Vagina (tissue), 2 donors: ENCODE data around the gene OR52J3.

Experiments
- POLR2A ChIP-seq, 2 donors: fragments of 450-650 bp; IDR thresholded peaks; one replicate each; pipeline ENCODE4 v1.6.1; 2017; ENCODE audit warnings: antibody characterized with exemption in 2 of 2, mild to moderate bottlenecking in 2 of 2, moderate library complexity in 2 of 2
- POLR2AphosphoS5 ChIP-seq, 2 donors: sonication (generic); formaldehyde crosslinking; IDR thresholded peaks; one replicate each; pipeline ENCODE4 v1.9.0; 2017; ENCODE audit warnings: antibody characterized with exemption in 2 of 2, mild to moderate bottlenecking in 2 of 2, low read depth in 1 of 2; ENCODE audit not compliant: insufficient read depth in 1 of 2
- TF ChIP-seq, protein P1 (sequence below), 3 experiments: fragments of 450-650 bp in 2 of 3; fragments of 200-600 bp in 1 of 3; sonication (generic) in 1 of 3; IDR thresholded peaks; one replicate each; pipeline ENCODE4 v1.5.1; 2017 to 2019; ENCODE audit warnings: antibody characterized with exemption in 3 of 3, mild to moderate bottlenecking in 2 of 3, moderate library complexity in 2 of 3

GRCh38 chr11:5011254-5011653, 35.1 kb upstream of the OR52J3 start:
- TF ChIP-seq, protein P1, sequence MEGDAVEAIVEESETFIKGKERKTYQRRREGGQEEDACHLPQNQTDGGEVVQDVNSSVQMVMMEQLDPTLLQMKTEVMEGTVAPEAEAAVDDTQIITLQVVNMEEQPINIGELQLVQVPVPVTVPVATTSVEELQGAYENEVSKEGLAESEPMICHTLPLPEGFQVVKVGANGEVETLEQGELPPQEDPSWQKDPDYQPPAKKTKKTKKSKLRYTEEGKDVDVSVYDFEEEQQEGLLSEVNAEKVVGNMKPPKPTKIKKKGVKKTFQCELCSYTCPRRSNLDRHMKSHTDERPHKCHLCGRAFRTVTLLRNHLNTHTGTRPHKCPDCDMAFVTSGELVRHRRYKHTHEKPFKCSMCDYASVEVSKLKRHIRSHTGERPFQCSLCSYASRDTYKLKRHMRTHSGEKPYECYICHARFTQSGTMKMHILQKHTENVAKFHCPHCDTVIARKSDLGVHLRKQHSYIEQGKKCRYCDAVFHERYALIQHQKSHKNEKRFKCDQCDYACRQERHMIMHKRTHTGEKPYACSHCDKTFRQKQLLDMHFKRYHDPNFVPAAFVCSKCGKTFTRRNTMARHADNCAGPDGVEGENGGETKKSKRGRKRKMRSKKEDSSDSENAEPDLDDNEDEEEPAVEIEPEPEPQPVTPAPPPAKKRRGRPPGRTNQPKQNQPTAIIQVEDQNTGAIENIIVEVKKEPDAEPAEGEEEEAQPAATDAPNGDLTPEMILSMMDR (IDR thresholded peaks at IDR 0.05) = no peak
- TF ChIP-seq POLR2AphosphoS5 (IDR thresholded peaks at IDR 0.05; ENCODE audit: insufficient read depth in 1 of 2, low read depth in 1 of 2) = no peak
- TF ChIP-seq POLR2A (IDR thresholded peaks at IDR 0.05) = no peak
